OCI-LY1 (cell line): ENCODE measurements around the gene ZNF362.

Source experiments
- H2AFZ ChIP-seq: fragments of 200-600 bp; sonication (generic), shearing (Covaris generic); 2 replicates; pipeline ENCODE4 v1.6.0; 2014; ENCODE audit warnings: antibody characterized with exemption, mild to moderate bottlenecking, low read length
- H3F3A ChIP-seq: fragments of 200-600 bp; sonication (generic), shearing (Covaris generic); 2 replicates; pipeline ENCODE4 v1.6.0; 2014; ENCODE audit warnings: mild to moderate bottlenecking, antibody characterized with exemption, low read length, moderate library complexity; ENCODE audit not compliant: insufficient read depth
- H3K27ac ChIP-seq: fragments of 200-600 bp; sonication (generic); 2 replicates; pipeline ENCODE4 v1.5.1; 2014; ENCODE audit warnings: low read length, mixed run types, mild to moderate bottlenecking, low read depth; ENCODE audit not compliant: poor library complexity, severe bottlenecking
- H3K27me3 ChIP-seq: fragments of 200-600 bp; sonication (generic); 2 replicates; pipeline ENCODE4 v1.6.0; 2014; ENCODE audit warnings: antibody characterized with exemption, mild to moderate bottlenecking, low read length, moderate library complexity; ENCODE audit not compliant: insufficient read depth
- H3K36me3 ChIP-seq: fragments of 200-600 bp; sonication (generic); 2 replicates; pipeline ENCODE4 v1.6.1; 2014; ENCODE audit warnings: mild to moderate bottlenecking, antibody characterized with exemption, low read length, moderate library complexity, mixed read lengths; ENCODE audit not compliant: insufficient read depth
- H3K4me1 ChIP-seq: fragments of 200-600 bp; sonication (generic); 2 replicates; pipeline ENCODE4 v1.5.1; 2014; ENCODE audit warnings: mild to moderate bottlenecking, low read length, moderate library complexity; ENCODE audit not compliant: insufficient read depth, severe bottlenecking
- H3K4me2 ChIP-seq: fragments of 200-600 bp; sonication (generic), shearing (Covaris generic); 2 replicates; pipeline ENCODE4 v1.6.1; 2014; ENCODE audit warnings: low read length
- H3K4me3 ChIP-seq: fragments of 200-600 bp; sonication (generic); 2 replicates; pipeline ENCODE4 v1.5.1; 2014; ENCODE audit warnings: low read length, low read depth, mild to moderate bottlenecking, mixed read lengths; ENCODE audit not compliant: poor library complexity, severe bottlenecking
- H3K79me2 ChIP-seq: fragments of 200-600 bp; shearing (Covaris generic); 2 replicates; pipeline ENCODE4 v1.6.1; 2016; ENCODE audit warnings: mixed run types, low read length, mixed read lengths; ENCODE audit not compliant: insufficient read depth
- H3K9ac ChIP-seq: fragments of 200-600 bp; sonication (generic), shearing (Covaris generic); 2 replicates; pipeline ENCODE4 v1.6.1; 2014; ENCODE audit warnings: mild to moderate bottlenecking, low read length, mixed read lengths
- H3K9me2 ChIP-seq: fragments of 200-600 bp; sonication (generic), shearing (Covaris generic); 2 replicates; pipeline ENCODE4 v1.6.1; 2014; ENCODE audit warnings: low read depth, mild to moderate bottlenecking, low read length, mixed read lengths
- H3K9me3 ChIP-seq: fragments of 200-600 bp; shearing (Covaris generic); 2 replicates; pipeline ENCODE4 v1.6.1; 2014; ENCODE audit warnings: low read length, mixed read lengths
- H4K20me1 ChIP-seq: fragments of 200-600 bp; sonication (generic), shearing (Covaris generic); 2 replicates; pipeline ENCODE4 v1.6.0; 2016; ENCODE audit warnings: mild to moderate bottlenecking, low read length; ENCODE audit not compliant: insufficient read depth
- EZH2 ChIP-seq: fragments of 200-600 bp; sonication (generic), shearing (Covaris generic); IDR thresholded peaks from 2 replicates; pipeline ENCODE4 v1.8.0; 2017; ENCODE audit warnings: borderline replicate concordance, mixed run types, mild to moderate bottlenecking, antibody characterized with exemption, low read length, moderate library complexity, mixed read lengths
- TF ChIP-seq, protein P1 (sequence below): fragments of 200-600 bp; sonication (generic), shearing (Covaris generic); IDR thresholded peaks from 2 replicates; pipeline ENCODE4 v1.5.1; 2017; ENCODE audit warnings: mild to moderate bottlenecking, antibody characterized with exemption, low read length, moderate library complexity, mixed read lengths

Gene ZNF362

GRCh38 chr1:33254491-33254890, 1.8 kb upstream of the ZNF362 start:
- H3K4me1 ChIP-seq = peaks cover 19% of the 10 kb centered on the region
- H3K9me2 ChIP-seq = no peaks in the 10 kb centered on the region
- TF ChIP-seq EZH2 = no peak
- TF ChIP-seq, protein P1, sequence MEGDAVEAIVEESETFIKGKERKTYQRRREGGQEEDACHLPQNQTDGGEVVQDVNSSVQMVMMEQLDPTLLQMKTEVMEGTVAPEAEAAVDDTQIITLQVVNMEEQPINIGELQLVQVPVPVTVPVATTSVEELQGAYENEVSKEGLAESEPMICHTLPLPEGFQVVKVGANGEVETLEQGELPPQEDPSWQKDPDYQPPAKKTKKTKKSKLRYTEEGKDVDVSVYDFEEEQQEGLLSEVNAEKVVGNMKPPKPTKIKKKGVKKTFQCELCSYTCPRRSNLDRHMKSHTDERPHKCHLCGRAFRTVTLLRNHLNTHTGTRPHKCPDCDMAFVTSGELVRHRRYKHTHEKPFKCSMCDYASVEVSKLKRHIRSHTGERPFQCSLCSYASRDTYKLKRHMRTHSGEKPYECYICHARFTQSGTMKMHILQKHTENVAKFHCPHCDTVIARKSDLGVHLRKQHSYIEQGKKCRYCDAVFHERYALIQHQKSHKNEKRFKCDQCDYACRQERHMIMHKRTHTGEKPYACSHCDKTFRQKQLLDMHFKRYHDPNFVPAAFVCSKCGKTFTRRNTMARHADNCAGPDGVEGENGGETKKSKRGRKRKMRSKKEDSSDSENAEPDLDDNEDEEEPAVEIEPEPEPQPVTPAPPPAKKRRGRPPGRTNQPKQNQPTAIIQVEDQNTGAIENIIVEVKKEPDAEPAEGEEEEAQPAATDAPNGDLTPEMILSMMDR = no peak
- H3K27ac ChIP-seq = no peak overlapping the region
- H3K9me3 ChIP-seq = no peaks in the 10 kb centered on the region
- no peaks in the 10 kb centered on the region for H3K79me2 ChIP-seq
- H4K20me1 ChIP-seq = no peaks in the 10 kb centered on the region
- H3K4me3 ChIP-seq = no peak overlapping the region
- no peak overlapping the region for H2AFZ ChIP-seq
- H3K36me3 ChIP-seq = no peaks in the 10 kb centered on the region
- H3K27me3 ChIP-seq = no peaks in the 10 kb centered on the region; the same call in 1 of the 2 replicates
- no peaks in the 10 kb centered on the region for H3F3A ChIP-seq
- no peak overlapping the region for H3K4me2 ChIP-seq
- no peak overlapping the region for H3K9ac ChIP-seq

GRCh38 chr1:33255347-33256220, 708 bp upstream of the ZNF362 start:
- Histone ChIP-seq H4K20me1 (no peaks in the 10 kb centered on the region), H3K36me3 (no peaks in the 10 kb centered on the region; the same call in 1 of the 2 replicates), H3K9me3 (no peaks in the 10 kb centered on the region), H3K79me2 (no peaks in the 10 kb centered on the region), H2AFZ (no peak overlapping the region), H3F3A (no peaks in the 10 kb centered on the region), H3K27ac (no peak overlapping the region), H3K27me3 (no peaks in the 10 kb centered on the region; the same call in 1 of the 2 replicates), H3K9me2 (no peaks in the 10 kb centered on the region), H3K4me3 (peak overlapping the region; percentile 52), H3K4me2 (peak overlapping the region; percentile 71), H3K9ac (peak overlapping the region; percentile 49; the same call in 1 of the 2 replicates), H3K4me1 (peaks cover 19% of the 10 kb centered on the region)
- TF ChIP-seq EZH2 = no peak
- TF ChIP-seq, protein P1 = no peak

DNA sequence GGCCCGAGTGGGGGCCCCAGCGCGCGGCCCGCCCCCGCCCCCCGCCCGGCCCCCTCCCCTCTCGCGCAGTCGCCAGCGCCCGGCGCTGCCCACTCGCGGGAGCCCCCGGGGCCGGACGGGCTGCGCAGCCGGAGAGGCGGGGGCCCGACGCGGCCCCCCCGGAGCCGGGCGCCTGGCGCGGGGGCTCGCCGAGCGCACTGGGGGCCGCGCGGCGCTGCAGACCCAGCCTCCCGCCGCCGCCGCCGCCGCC, 146 bp upstream of the ZNF362 start:
- no peaks in the 10 kb centered on the region for H3K79me2 ChIP-seq
- peaks cover 19% of the 10 kb centered on the region for H3K4me1 ChIP-seq
- H3K27me3 ChIP-seq = no peaks in the 10 kb centered on the region; the same call in 1 of the 2 replicates
- H3K27ac ChIP-seq = no peak overlapping the region
- no peak overlapping the region for H3K4me3 ChIP-seq
- H3K9me2 ChIP-seq = no peaks in the 10 kb centered on the region
- no peaks in the 10 kb centered on the region for H4K20me1 ChIP-seq
- H3K9ac ChIP-seq = no peak overlapping the region
- TF ChIP-seq, protein P1 = no peak
- no peak for TF ChIP-seq EZH2
- H3K9me3 ChIP-seq = no peaks in the 10 kb centered on the region
- H3K36me3 ChIP-seq = no peaks in the 10 kb centered on the region; the same call in 1 of the 2 replicates
- no peaks in the 10 kb centered on the region for H3F3A ChIP-seq
- no peak overlapping the region for H2AFZ ChIP-seq
- H3K4me2 ChIP-seq = no peak overlapping the region
